GM23338 (cell line): Measurements from ENCODE around the gene HTT. TPM values are rescaled to one million over a fixed set of nuclear protein-coding genes. Genes with fewer than 3 reads are reported as not detected.
A peak's percentile ranks its signal among the peaks of the same experiment; 100 is the strongest.

Experiments used
- ATAC-seq: fragments of 200-7000 bp; cut with Tn5 transposase; 3 replicates; pipeline ENCODE4 v1.9.1; 2020
- DNase-seq: peaks from one replicate; pipeline ENCODE4 v3.0.0-alpha.2; 2015; ENCODE audit warnings: low spot score
- H2AFZ ChIP-seq: fragments of 200-600 bp; sonication (generic); 2 replicates; pipeline ENCODE4 v1.8.0; 2016; ENCODE audit warnings: antibody characterized with exemption, mild to moderate bottlenecking, moderate library complexity
- H3F3A ChIP-seq: fragments of 200-600 bp; sonication (generic); replicated peaks from 2 replicates; pipeline ENCODE4 v1.8.0; 2017; ENCODE audit warnings: antibody characterized with exemption, mixed run types, low read depth
- H3K27ac ChIP-seq: fragments of 200-600 bp; sonication (generic); 2 replicates; pipeline ENCODE4 v1.6.1; 2016; ENCODE audit warnings: low read depth
- H3K27me3 ChIP-seq: fragments of 200-600 bp; sonication (generic); 2 replicates; pipeline ENCODE4 v1.8.0; 2016; ENCODE audit warnings: mild to moderate bottlenecking, mixed run types, moderate library complexity; ENCODE audit not compliant: insufficient read depth
- H3K36me3 ChIP-seq: fragments of 200-600 bp; sonication (generic); 2 replicates; pipeline ENCODE4 v1.8.0; 2016; ENCODE audit warnings: mild to moderate bottlenecking; ENCODE audit not compliant: insufficient read depth
- H3K4me1 ChIP-seq: fragments of 200-600 bp; sonication (generic); 2 replicates; pipeline ENCODE4 v1.8.0; 2016; ENCODE audit warnings: mild to moderate bottlenecking, moderate library complexity; ENCODE audit not compliant: insufficient read depth
- H3K4me2 ChIP-seq: fragments of 200-600 bp; sonication (generic); 2 replicates; pipeline ENCODE4 v1.7.1; 2017; ENCODE audit warnings: mixed run types
- H3K4me3 ChIP-seq: fragments of 200-600 bp; sonication (generic); 2 replicates; pipeline ENCODE4 v1.6.1; 2016; ENCODE audit warnings: mixed run types
- H3K79me2 ChIP-seq: fragments of 200-600 bp; sonication (generic); replicated peaks from 2 replicates; pipeline ENCODE4 v1.8.0; 2017; ENCODE audit warnings: mild to moderate bottlenecking; ENCODE audit not compliant: insufficient read depth
- H3K9me2 ChIP-seq: fragments of 200-600 bp; sonication (generic); 2 replicates; pipeline ENCODE4 v1.8.0; 2017; ENCODE audit not compliant: insufficient read depth
- H4K20me1 ChIP-seq: fragments of 200-600 bp; sonication (generic); replicated peaks from 2 replicates; pipeline ENCODE4 v1.8.0; 2017; ENCODE audit warnings: mild to moderate bottlenecking; ENCODE audit not compliant: insufficient read depth
- H3K27ac Mint-ChIP-seq: 2 replicates; pipeline ENCODE4 v1.8.0; 2020; ENCODE audit warnings: inconsistent platforms, mild to moderate bottlenecking, moderate library complexity, mixed read lengths
- H3K27me3 Mint-ChIP-seq: 3 replicates; pipeline ENCODE4 v1.8.0; 2022; ENCODE audit warnings: low read depth, mild to moderate bottlenecking, moderate library complexity, mixed read lengths, inconsistent platforms; ENCODE audit not compliant: insufficient read depth, poor library complexity
- H3K36me3 Mint-ChIP-seq: 3 replicates; pipeline ENCODE4 v1.8.0; 2021; ENCODE audit warnings: low read depth, mild to moderate bottlenecking, inconsistent platforms, moderate library complexity, mixed read lengths
- H3K4me1 Mint-ChIP-seq: 3 replicates; pipeline ENCODE4 v1.8.0; 2020; ENCODE audit warnings: mild to moderate bottlenecking, inconsistent platforms, mixed read lengths
- H3K4me3 Mint-ChIP-seq: 3 replicates; pipeline ENCODE4 v1.8.0; 2021; ENCODE audit warnings: moderate library complexity, mild to moderate bottlenecking, inconsistent platforms, mixed read lengths
- H3K9me3 Mint-ChIP-seq: 3 replicates; pipeline ENCODE4 v1.8.0; 2020; ENCODE audit warnings: moderate library complexity, mild to moderate bottlenecking, inconsistent platforms, mixed read lengths
- EZH2 ChIP-seq: fragments of 200-600 bp; sonication (generic); IDR thresholded peaks from one replicate; pipeline ENCODE4 v1.8.0; 2017; ENCODE audit warnings: antibody characterized with exemption, mild to moderate bottlenecking, low read depth; ENCODE audit not compliant: unreplicated experiment
- EZH2phosphoT487 ChIP-seq: fragments of 200-600 bp; sonication (generic); IDR thresholded peaks from one replicate; pipeline ENCODE4 v1.8.1; 2018; ENCODE audit warnings: antibody characterized with exemption; ENCODE audit not compliant: unreplicated experiment
- JUNB ChIP-seq: IDR thresholded peaks from one replicate; pipeline ENCODE4 v1.6.1; 2016; ENCODE audit warnings: antibody characterized with exemption; ENCODE audit not compliant: unreplicated experiment
- NANOG ChIP-seq: IDR thresholded peaks from 2 replicates; pipeline ENCODE4 v1.6.1; 2016; ENCODE audit warnings: antibody characterized with exemption, borderline replicate concordance
- STAT1 ChIP-seq: IDR thresholded peaks from one replicate; pipeline ENCODE4 v1.6.1; 2016; ENCODE audit warnings: antibody characterized with exemption; ENCODE audit not compliant: unreplicated experiment
- ZNF331 ChIP-seq: fragments of 250-450 bp; sonication (Bioruptor Pico); IDR thresholded peaks from 2 replicates; pipeline ENCODE4 v1.5.0; 2020; ENCODE audit warnings: low read depth, mild to moderate bottlenecking, moderate library complexity
- polyA plus RNA-seq: library from polyadenylated mRNA; unstranded; fragments of >200 nt; fragmentation: Nextera tagmentation; extraction: Ambion mirVana; gene quantifications from 2 replicates; pipeline ENCODE4 v1.2.1, GENCODE V29; 2016
- total RNA-seq: library from RNA; depleted of rRNA; stranded (reverse); fragments of >200 nt; shearing (Covaris generic); gene quantifications from 2 replicates; pipeline ENCODE4 v1.2.3, GENCODE V29; 2014
- TF ChIP-seq, protein P1 (sequence below): fragments of 250-450 bp; sonication (Bioruptor Pico); IDR thresholded peaks from 2 replicates; pipeline ENCODE4 v1.5.0; 2020; ENCODE audit warnings: mild to moderate bottlenecking, moderate library complexity
- TF ChIP-seq, protein P2 (sequence below), 2 experiments: fragments of 200-600 bp in 1 of 2; sonication (generic) in 1 of 2; conservative IDR thresholded peaks; 2 replicates each; pipeline versions ENCODE4 v1.5.1 to v1.6.1; 2016 to 2017; ENCODE audit warnings: antibody characterized with exemption in 2 of 2, low read depth in 2 of 2, mild to moderate bottlenecking in 2 of 2, moderate library complexity in 1 of 2
- TF ChIP-seq, protein P3 (sequence below): IDR thresholded peaks from one replicate; pipeline ENCODE4 v1.6.1; 2018; ENCODE audit warnings: antibody characterized with exemption; ENCODE audit not compliant: unreplicated experiment

HTT gene
- total and polyA plus RNA-seq, 2 experiments from 2014 or later, result 26.6 to 67.7 TPM

DNA sequence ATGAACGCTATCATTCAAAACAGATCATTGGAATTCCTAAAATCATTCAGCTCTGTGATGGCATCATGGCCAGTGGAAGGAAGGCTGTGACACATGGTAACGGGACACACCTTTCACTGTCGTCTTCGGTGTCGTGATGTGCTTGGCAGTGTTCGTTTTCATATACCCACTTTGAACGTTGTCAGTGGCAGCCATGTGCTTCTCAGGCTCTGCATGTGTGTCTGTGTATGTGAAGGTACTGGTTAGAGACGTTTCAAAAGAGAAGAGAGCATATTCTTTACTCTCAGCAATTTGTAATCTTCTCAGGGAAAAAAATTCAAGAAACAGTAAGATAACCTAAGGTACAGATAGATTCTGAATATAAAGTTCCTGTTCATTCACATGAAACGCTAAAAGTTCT lies 103.9 kb downstream of the HTT start:
- Mint-ChIP-seq H3K27ac (no peak overlapping the region), H3K36me3 (peaks cover 53% of the 10 kb centered on the region)
- TF ChIP-seq EZH2 (no peak), JUNB (no peak), STAT1 (no peak), EZH2phosphoT487 (no peak)
- TF ChIP-seq, protein P1, sequence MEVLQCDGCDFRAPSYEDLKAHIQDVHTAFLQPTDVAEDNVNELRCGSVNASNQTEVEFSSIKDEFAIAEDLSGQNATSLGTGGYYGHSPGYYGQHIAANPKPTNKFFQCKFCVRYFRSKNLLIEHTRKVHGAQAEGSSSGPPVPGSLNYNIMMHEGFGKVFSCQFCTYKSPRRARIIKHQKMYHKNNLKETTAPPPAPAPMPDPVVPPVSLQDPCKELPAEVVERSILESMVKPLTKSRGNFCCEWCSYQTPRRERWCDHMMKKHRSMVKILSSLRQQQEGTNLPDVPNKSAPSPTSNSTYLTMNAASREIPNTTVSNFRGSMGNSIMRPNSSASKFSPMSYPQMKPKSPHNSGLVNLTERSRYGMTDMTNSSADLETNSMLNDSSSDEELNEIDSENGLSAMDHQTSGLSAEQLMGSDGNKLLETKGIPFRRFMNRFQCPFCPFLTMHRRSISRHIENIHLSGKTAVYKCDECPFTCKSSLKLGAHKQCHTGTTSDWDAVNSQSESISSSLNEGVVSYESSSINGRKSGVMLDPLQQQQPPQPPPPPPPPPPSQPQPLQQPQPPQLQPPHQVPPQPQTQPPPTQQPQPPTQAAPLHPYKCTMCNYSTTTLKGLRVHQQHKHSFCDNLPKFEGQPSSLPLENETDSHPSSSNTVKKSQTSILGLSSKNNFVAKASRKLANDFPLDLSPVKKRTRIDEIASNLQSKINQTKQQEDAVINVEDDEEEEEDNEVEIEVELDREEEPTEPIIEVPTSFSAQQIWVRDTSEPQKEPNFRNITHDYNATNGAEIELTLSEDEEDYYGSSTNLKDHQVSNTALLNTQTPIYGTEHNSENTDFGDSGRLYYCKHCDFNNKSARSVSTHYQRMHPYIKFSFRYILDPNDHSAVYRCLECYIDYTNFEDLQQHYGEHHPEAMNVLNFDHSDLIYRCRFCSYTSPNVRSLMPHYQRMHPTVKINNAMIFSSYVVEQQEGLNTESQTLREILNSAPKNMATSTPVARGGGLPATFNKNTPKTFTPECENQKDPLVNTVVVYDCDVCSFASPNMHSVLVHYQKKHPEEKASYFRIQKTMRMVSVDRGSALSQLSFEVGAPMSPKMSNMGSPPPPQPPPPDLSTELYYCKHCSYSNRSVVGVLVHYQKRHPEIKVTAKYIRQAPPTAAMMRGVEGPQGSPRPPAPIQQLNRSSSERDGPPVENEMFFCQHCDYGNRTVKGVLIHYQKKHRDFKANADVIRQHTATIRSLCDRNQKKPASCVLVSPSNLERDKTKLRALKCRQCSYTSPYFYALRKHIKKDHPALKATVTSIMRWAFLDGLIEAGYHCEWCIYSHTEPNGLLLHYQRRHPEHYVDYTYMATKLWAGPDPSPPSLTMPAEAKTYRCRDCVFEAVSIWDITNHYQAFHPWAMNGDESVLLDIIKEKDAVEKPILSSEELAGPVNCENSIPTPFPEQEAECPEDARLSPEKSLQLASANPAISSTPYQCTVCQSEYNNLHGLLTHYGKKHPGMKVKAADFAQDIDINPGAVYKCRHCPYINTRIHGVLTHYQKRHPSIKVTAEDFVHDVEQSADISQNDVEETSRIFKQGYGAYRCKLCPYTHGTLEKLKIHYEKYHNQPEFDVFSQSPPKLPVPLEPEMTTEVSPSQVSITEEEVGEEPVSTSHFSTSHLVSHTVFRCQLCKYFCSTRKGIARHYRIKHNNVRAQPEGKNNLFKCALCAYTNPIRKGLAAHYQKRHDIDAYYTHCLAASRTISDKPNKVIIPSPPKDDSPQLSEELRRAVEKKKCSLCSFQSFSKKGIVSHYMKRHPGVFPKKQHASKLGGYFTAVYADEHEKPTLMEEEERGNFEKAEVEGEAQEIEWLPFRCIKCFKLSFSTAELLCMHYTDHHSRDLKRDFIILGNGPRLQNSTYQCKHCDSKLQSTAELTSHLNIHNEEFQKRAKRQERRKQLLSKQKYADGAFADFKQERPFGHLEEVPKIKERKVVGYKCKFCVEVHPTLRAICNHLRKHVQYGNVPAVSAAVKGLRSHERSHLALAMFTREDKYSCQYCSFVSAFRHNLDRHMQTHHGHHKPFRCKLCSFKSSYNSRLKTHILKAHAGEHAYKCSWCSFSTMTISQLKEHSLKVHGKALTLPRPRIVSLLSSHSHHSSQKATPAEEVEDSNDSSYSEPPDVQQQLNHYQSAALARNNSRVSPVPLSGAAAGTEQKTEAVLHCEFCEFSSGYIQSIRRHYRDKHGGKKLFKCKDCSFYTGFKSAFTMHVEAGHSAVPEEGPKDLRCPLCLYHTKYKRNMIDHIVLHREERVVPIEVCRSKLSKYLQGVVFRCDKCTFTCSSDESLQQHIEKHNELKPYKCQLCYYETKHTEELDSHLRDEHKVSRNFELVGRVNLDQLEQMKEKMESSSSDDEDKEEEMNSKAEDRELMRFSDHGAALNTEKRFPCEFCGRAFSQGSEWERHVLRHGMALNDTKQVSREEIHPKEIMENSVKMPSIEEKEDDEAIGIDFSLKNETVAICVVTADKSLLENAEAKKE (CRISPR knock-in tag), result no peak

DNA sequence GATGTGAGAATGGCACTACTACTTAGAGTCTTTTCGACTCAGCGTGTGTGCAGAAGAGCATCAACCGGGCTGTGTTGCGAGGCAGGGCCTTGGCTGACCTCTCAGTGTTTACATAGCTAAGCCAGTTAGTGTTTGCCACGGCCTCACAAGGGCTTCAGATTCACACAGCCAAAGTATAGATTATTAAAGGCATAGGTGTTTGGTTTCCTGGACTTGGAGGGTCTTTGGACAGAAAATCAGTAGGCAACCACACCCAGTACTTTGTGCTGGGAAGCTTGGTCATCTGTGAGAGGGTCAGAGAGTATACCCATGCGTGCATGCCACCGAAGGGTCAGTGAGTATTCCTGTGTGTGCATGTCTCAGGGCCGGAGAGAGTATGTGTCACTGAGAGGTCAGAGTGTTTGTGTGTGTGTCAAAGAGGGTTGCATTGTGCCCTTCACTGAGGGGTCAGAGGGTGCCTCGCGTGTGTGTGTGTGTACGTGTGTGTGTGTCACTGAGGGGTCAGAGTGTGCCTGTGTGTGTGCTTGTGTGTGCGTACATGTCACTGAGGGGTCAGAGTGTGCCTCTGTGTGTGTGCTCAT lies 104.7 kb downstream of the HTT start:
- Histone ChIP-seq H3K4me2 (no peak overlapping the region), H3F3A (no peaks in the 10 kb centered on the region), H3K4me1 (no peaks in the 10 kb centered on the region), H3K79me2 (no peaks in the 10 kb centered on the region), H3K9me2 (no peaks in the 10 kb centered on the region), H4K20me1 (peaks cover 8% of the 10 kb centered on the region; the same call in 1 of the 2 replicates), H3K27ac (no peak overlapping the region), H3K36me3 (peaks cover 34% of the 10 kb centered on the region), H3K4me3 (no peak overlapping the region), H2AFZ (no peak overlapping the region), H3K27me3 (no peaks in the 10 kb centered on the region)
- Mint-ChIP-seq H3K4me1 (peaks cover 7% of the 10 kb centered on the region; the same call in 2 of the 3 replicates), H3K4me3 (no peak overlapping the region), H3K27ac (peak overlapping the region; percentile 22; the same call in 1 of the 2 replicates), H3K9me3 (no peaks in the 10 kb centered on the region; the same call in 2 of the 3 replicates), H3K36me3 (peaks cover 57% of the 10 kb centered on the region), H3K27me3 (peaks cover 3% of the 10 kb centered on the region)
- ATAC-seq (no peak), DNase-seq (no peak)
- TF ChIP-seq, protein P2, sequence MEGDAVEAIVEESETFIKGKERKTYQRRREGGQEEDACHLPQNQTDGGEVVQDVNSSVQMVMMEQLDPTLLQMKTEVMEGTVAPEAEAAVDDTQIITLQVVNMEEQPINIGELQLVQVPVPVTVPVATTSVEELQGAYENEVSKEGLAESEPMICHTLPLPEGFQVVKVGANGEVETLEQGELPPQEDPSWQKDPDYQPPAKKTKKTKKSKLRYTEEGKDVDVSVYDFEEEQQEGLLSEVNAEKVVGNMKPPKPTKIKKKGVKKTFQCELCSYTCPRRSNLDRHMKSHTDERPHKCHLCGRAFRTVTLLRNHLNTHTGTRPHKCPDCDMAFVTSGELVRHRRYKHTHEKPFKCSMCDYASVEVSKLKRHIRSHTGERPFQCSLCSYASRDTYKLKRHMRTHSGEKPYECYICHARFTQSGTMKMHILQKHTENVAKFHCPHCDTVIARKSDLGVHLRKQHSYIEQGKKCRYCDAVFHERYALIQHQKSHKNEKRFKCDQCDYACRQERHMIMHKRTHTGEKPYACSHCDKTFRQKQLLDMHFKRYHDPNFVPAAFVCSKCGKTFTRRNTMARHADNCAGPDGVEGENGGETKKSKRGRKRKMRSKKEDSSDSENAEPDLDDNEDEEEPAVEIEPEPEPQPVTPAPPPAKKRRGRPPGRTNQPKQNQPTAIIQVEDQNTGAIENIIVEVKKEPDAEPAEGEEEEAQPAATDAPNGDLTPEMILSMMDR (conservative IDR thresholded peaks at IDR 0.05; ENCODE audit: low read depth in 2 of 2), result no peak
- TF ChIP-seq ZNF331 (CRISPR knock-in tag) (no peak), EZH2phosphoT487 (no peak), NANOG (no peak), EZH2 (no peak)
- TF ChIP-seq, protein P3, sequence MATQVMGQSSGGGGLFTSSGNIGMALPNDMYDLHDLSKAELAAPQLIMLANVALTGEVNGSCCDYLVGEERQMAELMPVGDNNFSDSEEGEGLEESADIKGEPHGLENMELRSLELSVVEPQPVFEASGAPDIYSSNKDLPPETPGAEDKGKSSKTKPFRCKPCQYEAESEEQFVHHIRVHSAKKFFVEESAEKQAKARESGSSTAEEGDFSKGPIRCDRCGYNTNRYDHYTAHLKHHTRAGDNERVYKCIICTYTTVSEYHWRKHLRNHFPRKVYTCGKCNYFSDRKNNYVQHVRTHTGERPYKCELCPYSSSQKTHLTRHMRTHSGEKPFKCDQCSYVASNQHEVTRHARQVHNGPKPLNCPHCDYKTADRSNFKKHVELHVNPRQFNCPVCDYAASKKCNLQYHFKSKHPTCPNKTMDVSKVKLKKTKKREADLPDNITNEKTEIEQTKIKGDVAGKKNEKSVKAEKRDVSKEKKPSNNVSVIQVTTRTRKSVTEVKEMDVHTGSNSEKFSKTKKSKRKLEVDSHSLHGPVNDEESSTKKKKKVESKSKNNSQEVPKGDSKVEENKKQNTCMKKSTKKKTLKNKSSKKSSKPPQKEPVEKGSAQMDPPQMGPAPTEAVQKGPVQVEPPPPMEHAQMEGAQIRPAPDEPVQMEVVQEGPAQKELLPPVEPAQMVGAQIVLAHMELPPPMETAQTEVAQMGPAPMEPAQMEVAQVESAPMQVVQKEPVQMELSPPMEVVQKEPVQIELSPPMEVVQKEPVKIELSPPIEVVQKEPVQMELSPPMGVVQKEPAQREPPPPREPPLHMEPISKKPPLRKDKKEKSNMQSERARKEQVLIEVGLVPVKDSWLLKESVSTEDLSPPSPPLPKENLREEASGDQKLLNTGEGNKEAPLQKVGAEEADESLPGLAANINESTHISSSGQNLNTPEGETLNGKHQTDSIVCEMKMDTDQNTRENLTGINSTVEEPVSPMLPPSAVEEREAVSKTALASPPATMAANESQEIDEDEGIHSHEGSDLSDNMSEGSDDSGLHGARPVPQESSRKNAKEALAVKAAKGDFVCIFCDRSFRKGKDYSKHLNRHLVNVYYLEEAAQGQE, result no peak

More for the DNA sequence above, 103.9 kb downstream of the HTT start:
- no peaks in the 10 kb centered on the region for H3K9me2 ChIP-seq
- H3K36me3 ChIP-seq, result peaks cover 34% of the 10 kb centered on the region
- Mint-ChIP-seq H3K4me1 (peaks cover 7% of the 10 kb centered on the region; the same call in 2 of the 3 replicates), H3K4me3 (no peak overlapping the region), H3K27me3 (peaks cover 3% of the 10 kb centered on the region), H3K9me3 (no peaks in the 10 kb centered on the region; the same call in 2 of the 3 replicates)
- no peaks in the 10 kb centered on the region for H3K79me2 ChIP-seq
- H3K4me1 ChIP-seq, result no peaks in the 10 kb centered on the region
- ATAC-seq (no peak), DNase-seq (no peak)
- no peak overlapping the region for H3K4me3 ChIP-seq
- H4K20me1 ChIP-seq, result peaks cover 10% of the 10 kb centered on the region; the same call in 1 of the 2 replicates
- H2AFZ ChIP-seq, result no peak overlapping the region
- no peak overlapping the region for H3K4me2 ChIP-seq
- no peaks in the 10 kb centered on the region for H3K27me3 ChIP-seq
- no peaks in the 10 kb centered on the region for H3F3A ChIP-seq
- H3K27ac ChIP-seq, result no peak overlapping the region
